Thoracic aorta (tissue), 2 donors: ENCODE measurements around the gene SPEG. TPM values are rescaled to one million over a fixed set of nuclear protein-coding genes. Genes with fewer than 3 reads are reported as not detected.

Source experiments
- ATAC-seq: fragments of 150-250 bp; one replicate; pipeline ENCODE4 v1.8.0; 2017; ENCODE audit warnings: low read depth; ENCODE audit not compliant: insufficient number of reproducible peaks, low FRiP score
- DNase-seq: peaks from one replicate; pipeline ENCODE4 v3.0.0-alpha.2; 2020; ENCODE audit warnings: low spot score
- H3K27ac ChIP-seq, 2 donors: fragments of 200-600 bp; sonication (generic); 1 replicate in 1 of 2; 2 replicates in 1 of 2; pipeline ENCODE4 v1.5.1; 2016; ENCODE audit warnings: mild to moderate bottlenecking in 2 of 2, moderate library complexity in 2 of 2
- H3K27me3 ChIP-seq: fragments of 200-600 bp; sonication (generic); replicated peaks from 2 replicates; pipeline ENCODE4 v1.6.0; 2016; ENCODE audit warnings: mild to moderate bottlenecking; ENCODE audit not compliant: insufficient read depth
- H3K36me3 ChIP-seq: fragments of 200-600 bp; sonication (generic); one replicate; pipeline ENCODE4 v1.5.1; 2016
- H3K4me1 ChIP-seq, 2 donors: fragments of 200-600 bp; sonication (generic); 1 replicate in 1 of 2; 2 replicates in 1 of 2; pipeline versions ENCODE4 v1.5.1 to v1.6.0; 2016; ENCODE audit warnings: low read depth in 2 of 2, mild to moderate bottlenecking in 1 of 2; ENCODE audit not compliant: control insufficient read depth in 1 of 2
- H3K4me3 ChIP-seq: fragments of 200-600 bp; sonication (generic); 2 replicates; pipeline ENCODE4 v1.5.1; 2016; ENCODE audit warnings: mild to moderate bottlenecking
- H3K9me3 ChIP-seq: fragments of 200-600 bp; sonication (generic); 2 replicates; pipeline ENCODE4 v1.5.1; 2016
- CTCF ChIP-seq: fragments of 200-600 bp; sonication (generic); IDR thresholded peaks from one replicate; pipeline ENCODE4 v1.5.1; 2019; ENCODE audit warnings: antibody characterized with exemption
- total RNA-seq, 2 donors: library from RNA; depleted of rRNA; stranded (reverse); fragments of >200 nt; gene quantifications; one replicate each; pipeline versions ENCODE4 v1.1.0 to v1.2.3, GENCODE V29; 2016

The SPEG gene
- total RNA-seq, 2 donors from 2014 or later: 426 to 455 TPM

DNA sequence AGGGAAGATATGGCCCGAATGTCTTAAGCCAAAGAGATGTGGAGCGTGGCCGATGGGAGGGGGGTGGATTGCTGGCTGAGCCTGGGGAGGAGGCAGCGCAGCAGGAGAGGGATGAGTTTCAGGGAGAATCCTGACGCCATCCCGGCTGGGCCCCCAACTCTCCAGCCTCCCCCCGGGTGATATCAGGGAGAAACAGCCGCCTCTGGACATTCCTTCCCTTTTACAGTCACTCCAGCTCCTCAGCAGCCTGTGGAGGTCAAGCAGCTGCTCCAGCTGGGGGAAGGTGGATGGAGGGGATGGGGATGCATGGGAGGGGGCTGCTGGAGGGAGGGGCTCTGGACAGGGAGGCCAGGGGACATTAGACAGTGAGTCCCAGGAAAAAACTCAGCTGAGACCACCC, 26.0 kb upstream of the SPEG start:
- no peak overlapping the region for H3K4me3 ChIP-seq
- peaks cover 19 to 41% of the 10 kb centered on the region in 2 donors for H3K4me1 ChIP-seq
- no peak for TF ChIP-seq CTCF
- no peaks in the 10 kb centered on the region for H3K36me3 ChIP-seq
- DNase-seq (no peak), ATAC-seq (no peak)
- H3K27ac ChIP-seq: no peak overlapping the region
- H3K27me3 ChIP-seq: no peaks in the 10 kb centered on the region
- peaks cover 2% of the 10 kb centered on the region for H3K9me3 ChIP-seq

- Histone ChIP-seq H3K27me3 (no peaks in the 10 kb centered on the region), H3K4me1 (peaks cover 10 to 31% of the 10 kb centered on the region in 2 donors), H3K9me3 (peaks cover 2% of the 10 kb centered on the region), H3K36me3 (no peaks in the 10 kb centered on the region), H3K27ac (no peak overlapping the region), H3K4me3 (no peak overlapping the region)
- no peak for TF ChIP-seq CTCF
- ATAC-seq (no peak), DNase-seq (no peak)
These were observed 25.0 kb upstream of the SPEG start for GRCh38 chr2:219409619-219410018.

GRCh38 chr2:219410390-219410789, 24.3 kb upstream of the SPEG start:
- Histone ChIP-seq H3K36me3 (no peaks in the 10 kb centered on the region), H3K27ac (no peak overlapping the region), H3K9me3 (peaks cover 2% of the 10 kb centered on the region), H3K4me3 (no peak overlapping the region), H3K27me3 (no peaks in the 10 kb centered on the region), H3K4me1 (peaks cover 5 to 24% of the 10 kb centered on the region in 2 donors)
- no peak for TF ChIP-seq CTCF
- DNase-seq (no peak), ATAC-seq (no peak)

DNA sequence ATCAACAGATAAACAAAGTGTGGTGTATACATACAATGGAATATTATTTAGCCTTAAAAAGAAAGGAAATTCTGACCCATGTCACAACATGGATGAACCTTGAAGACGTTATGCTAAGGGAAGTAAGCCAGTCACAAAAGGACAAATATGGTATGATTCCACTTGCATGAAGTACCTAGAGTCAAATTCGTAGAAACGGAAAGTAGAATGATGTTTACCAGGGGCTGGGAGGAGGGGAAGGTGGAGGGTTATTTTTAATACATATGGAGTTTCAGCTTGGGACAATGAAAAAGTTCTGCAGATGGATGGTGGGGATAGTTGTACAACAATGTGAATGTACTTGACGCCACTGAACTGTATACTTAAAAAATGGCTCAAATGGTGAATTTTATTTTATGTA, 19.8 kb upstream of the SPEG start:
- DNase-seq (no peak), ATAC-seq (no peak)
- Histone ChIP-seq H3K4me3 (no peak overlapping the region), H3K36me3 (no peaks in the 10 kb centered on the region), H3K27me3 (no peaks in the 10 kb centered on the region), H3K27ac (no peak overlapping the region), H3K4me1 (peaks cover 18 to 38% of the 10 kb centered on the region in 2 donors), H3K9me3 (peaks cover 2% of the 10 kb centered on the region)
- TF ChIP-seq CTCF: no peak

DNA sequence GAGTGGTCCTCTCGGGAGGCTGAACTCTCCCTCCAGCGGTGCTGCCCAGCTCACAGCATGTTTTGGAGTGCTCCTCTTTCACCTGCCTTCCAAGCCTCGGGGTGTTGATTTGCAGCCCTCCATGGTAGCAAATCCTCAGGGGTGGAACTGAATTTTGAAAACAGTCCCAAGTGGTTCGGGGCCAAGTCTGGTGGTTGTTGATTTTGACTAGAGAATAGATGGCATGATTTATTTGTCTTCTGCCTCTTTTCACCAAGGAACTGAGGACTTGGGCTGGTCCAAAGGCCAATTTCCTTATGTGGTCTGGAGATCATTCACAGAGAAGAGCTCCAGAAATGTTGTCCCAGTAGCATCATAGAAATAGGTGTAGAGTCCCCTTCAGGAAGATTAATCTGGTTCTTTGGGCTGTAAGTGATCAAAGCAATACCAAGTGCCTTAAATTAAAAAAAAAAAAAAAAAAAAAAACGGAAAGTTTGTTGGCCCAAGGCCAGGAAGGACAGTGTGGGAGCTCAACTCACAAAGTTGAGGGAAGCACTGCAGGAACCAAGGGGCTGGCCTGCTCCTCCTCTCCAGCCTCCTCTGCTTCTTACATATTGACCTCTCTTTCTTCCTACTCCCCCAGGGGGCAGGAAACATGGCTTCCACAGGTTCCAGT, 18.9 kb upstream of the SPEG start:
- no peak for ATAC-seq
- H3K4me1 ChIP-seq: peaks cover 18 to 42% of the 10 kb centered on the region in 2 donors
- peaks cover 2% of the 10 kb centered on the region for H3K9me3 ChIP-seq
- no peak for TF ChIP-seq CTCF
- H3K27ac ChIP-seq: no peak overlapping the region
- H3K4me3 ChIP-seq: no peak overlapping the region
- no peaks in the 10 kb centered on the region for H3K27me3 ChIP-seq
- no peak for DNase-seq
- no peaks in the 10 kb centered on the region for H3K36me3 ChIP-seq
